ENCODE results near the gene PIGC.

Gene PIGC

DNA sequence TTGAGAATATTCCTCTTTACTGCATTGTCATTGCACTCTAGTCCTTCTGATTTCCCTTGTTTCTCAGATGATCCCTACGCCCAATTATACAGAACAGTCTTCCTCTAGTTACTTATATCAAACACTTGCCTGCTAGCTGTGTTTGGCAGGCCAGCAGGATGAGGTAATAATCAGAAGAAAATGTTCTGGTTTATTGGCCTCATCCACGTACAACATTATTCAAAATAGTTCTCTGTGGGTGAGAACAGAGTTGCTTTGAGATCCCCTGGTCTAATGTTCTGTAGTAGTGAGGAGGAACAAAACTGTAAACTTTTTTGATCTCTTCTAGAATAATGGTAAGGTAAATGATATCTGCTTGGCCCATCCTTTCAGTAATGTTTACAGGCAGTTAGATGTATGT lies 45.7 kb downstream of the PIGC start:
- TF ChIP-seq, protein P1, sequence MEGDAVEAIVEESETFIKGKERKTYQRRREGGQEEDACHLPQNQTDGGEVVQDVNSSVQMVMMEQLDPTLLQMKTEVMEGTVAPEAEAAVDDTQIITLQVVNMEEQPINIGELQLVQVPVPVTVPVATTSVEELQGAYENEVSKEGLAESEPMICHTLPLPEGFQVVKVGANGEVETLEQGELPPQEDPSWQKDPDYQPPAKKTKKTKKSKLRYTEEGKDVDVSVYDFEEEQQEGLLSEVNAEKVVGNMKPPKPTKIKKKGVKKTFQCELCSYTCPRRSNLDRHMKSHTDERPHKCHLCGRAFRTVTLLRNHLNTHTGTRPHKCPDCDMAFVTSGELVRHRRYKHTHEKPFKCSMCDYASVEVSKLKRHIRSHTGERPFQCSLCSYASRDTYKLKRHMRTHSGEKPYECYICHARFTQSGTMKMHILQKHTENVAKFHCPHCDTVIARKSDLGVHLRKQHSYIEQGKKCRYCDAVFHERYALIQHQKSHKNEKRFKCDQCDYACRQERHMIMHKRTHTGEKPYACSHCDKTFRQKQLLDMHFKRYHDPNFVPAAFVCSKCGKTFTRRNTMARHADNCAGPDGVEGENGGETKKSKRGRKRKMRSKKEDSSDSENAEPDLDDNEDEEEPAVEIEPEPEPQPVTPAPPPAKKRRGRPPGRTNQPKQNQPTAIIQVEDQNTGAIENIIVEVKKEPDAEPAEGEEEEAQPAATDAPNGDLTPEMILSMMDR (IDR thresholded peaks at IDR 0.05; ENCODE audit: control insufficient read depth, extremely low read depth, insufficient read depth) = no peak
- DNase-seq (ENCODE audit: low read depth) = peak; percentile 28
- no peak overlapping the region for H3K4me3 ChIP-seq (ENCODE audit: low read depth, low read length)

DNA sequence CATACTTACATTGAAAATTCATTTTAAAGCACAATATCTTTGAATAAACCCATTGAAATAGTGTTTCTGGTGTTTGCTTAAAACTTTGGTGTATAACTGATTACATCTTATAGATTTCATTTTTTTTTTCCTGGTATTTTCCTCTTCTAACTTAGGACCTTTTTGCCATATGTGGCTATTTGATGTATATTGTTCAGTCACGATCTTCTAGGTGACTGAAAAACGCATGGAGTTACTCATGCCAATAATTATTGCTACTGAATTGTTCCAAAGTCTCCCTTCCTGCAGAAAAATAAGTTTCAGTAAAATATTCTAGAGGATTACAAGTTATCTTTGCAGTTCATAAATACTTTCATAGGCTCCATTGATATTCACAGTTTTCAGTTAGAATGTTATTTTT lies 46.2 kb downstream of the PIGC start:
- DNase-seq (ENCODE audit: low read depth) = no peak

DNA sequence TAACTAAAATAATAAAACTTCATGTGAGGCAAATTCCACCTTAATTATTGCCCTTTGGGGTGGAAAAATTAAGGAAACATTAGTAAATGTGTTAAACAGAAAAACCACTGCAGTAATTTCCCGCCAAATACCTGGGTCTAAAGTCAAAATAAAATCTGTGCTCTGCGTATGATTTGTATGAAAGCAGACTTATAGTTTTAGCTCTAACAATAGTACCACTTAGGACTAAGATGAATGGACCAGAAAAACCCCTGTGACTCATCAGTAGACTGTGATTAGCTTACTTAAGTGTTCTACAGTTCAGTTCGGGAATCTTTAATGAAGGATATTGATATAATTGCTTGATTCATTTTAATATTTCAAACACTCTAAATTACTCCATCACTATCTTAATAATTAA lies 46.6 kb downstream of the PIGC start:
- TF ChIP-seq, protein P1 (IDR thresholded peaks at IDR 0.05; ENCODE audit: control insufficient read depth, extremely low read depth, insufficient read depth) = no peak
- no peak for DNase-seq (ENCODE audit: low read depth)
- H3K4me3 ChIP-seq (ENCODE audit: low read depth, low read length) = no peak overlapping the region

More for the DNA sequence above, 46.2 kb downstream of the PIGC start:
- TF ChIP-seq, protein P1 (IDR thresholded peaks at IDR 0.05; ENCODE audit: control insufficient read depth, extremely low read depth, insufficient read depth) = no peak
- no peak overlapping the region for H3K4me3 ChIP-seq (ENCODE audit: low read depth, low read length)

DNA sequence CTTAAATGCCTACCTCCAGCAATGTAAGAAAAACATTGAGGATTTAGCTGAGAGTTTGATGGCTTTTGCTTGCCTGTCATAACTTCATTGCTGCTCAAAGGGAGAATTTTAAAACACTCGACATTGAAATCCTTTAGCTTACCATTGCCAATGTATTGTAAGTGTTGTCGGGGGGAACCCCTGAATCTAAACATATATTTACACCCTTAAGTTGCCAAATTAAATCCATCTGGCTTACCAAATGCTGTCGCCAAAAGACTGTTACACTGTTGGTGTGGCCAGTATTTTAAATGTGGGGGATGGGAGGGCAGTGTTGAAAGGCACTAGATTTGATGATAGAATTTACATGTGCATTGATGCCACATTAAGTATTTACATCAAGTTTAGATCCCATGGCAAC lies 48.3 kb downstream of the PIGC start:
- no peak for DNase-seq (ENCODE audit: low read depth)
- TF ChIP-seq, protein P1 (IDR thresholded peaks at IDR 0.05; ENCODE audit: control insufficient read depth, extremely low read depth, insufficient read depth) = no peak
- no peak overlapping the region for H3K4me3 ChIP-seq (ENCODE audit: low read depth, low read length)

DNA sequence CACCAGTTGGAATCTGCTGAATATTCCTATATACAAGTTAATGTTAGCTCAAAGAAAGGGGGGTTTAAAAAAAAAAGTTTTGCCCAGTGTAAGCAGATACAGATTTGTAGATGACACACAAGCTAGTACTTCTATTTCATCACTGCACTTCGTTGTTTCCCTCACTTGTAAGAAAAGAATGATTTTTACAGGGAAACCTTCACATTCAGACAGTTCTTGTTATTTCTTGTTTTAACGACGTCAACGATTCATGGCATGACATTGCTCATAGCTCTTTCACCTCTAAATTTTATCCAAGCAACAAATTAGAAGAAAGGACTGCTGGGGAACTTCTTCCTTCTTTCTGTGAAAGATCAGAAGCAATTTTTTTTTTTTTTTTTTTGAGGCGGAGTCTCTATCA lies 49.1 kb downstream of the PIGC start:
- DNase-seq (ENCODE audit: low read depth) = no peak
- no peak overlapping the region for H3K4me3 ChIP-seq (ENCODE audit: low read depth, low read length)
- TF ChIP-seq, protein P1 (IDR thresholded peaks at IDR 0.05; ENCODE audit: control insufficient read depth, extremely low read depth, insufficient read depth) = no peak

DNA sequence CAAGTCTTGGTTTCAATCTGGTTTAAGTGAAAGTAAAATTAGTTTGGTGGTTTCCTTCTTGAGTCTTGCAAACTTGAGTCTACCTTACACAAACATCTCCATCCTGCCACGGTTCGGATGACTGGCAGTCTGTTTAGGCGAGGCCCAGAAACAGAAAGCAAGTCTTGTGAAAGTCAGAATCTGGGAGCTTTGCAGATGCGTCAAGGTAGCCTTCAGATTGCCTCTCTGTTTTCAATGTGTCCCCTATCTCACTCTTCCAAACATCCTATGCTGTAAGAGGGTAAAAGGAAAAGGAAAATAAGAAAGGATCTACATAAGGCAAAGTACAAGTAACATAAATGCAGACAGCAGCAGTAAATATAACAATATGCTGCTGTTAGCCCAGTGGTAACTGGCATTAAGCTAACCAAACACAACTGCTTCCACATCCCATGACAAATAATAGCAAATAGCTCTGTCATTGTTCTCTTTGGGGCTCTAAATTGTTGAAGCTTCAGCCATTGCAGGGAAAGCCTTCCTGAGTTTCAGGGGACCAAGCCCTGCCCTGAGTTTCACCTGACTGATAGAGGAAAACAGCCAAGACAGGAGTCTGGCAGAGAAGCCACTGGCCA lies 49.6 kb downstream of the PIGC start:
- no peak for DNase-seq (ENCODE audit: low read depth)
- no peak overlapping the region for H3K4me3 ChIP-seq (ENCODE audit: low read depth, low read length)
- TF ChIP-seq, protein P1 (IDR thresholded peaks at IDR 0.05; ENCODE audit: control insufficient read depth, extremely low read depth, insufficient read depth) = no peak

DNA sequence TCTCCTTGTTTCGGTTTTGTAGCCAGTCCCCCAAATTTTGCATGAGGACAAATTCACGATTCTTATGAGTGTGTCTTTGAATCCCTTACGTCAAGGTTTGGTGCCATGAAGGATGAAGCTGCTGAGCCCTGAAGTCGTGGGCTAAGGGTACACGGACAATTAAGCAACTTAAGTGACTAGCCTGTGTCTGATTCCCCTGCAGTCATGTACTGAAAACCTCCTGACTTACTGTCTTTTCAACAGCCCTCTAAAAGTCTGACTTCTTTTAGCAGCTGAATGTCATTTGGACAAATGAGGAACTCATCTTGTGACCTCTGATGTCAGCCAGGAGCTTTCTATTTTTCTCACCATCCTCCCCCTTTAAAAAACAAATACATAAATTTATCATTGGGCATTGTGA lies 50.5 kb downstream of the PIGC start:
- no peak for DNase-seq (ENCODE audit: low read depth)
- TF ChIP-seq, protein P1 (IDR thresholded peaks at IDR 0.05; ENCODE audit: control insufficient read depth, extremely low read depth, insufficient read depth) = no peak
- no peak overlapping the region for H3K4me3 ChIP-seq (ENCODE audit: low read depth, low read length)

Data from LNCaP clone FGC (cell line).